ENCODE measurements around the gene CAMTA2.

Gene CAMTA2

DNA sequence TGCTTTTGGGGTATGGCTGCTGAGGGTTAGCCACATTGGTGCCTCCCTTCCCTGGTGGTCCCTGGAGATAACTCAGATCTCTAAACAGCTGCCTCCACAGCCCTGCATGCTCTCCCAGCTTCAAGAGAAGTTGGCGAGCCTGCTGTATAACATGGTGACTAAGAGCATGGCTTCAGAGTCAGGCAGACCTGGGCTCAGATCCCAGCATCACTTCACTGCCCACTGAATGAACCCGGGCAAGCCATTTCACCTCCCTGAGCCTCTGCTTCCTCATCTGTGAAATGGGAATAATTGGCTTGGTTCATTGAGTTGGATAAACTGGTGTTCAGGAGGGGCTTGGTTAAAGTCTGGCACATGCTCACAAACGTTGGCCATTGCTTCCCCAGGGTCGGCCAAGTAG, 26.9 kb upstream of the CAMTA2 start:
- Histone ChIP-seq H3K4me3 (ENCODE audit: low read length) (no peak overlapping the region), H3K4me1 (ENCODE audit: low read length) (no peaks in the 10 kb centered on the region), H3K27ac (ENCODE audit: low read length) (no peak overlapping the region), H3K36me3 (replicated peaks; ENCODE audit: insufficient read depth, low read length) (no peaks in the 10 kb centered on the region), H3K9me2 (replicated peaks; ENCODE audit: insufficient read depth, low read length) (no peaks in the 10 kb centered on the region), H3K9ac (ENCODE audit: low read length) (no peak overlapping the region), H3F3A (ENCODE audit: insufficient read depth, low read length) (no peaks in the 10 kb centered on the region), H3K27me3 (replicated peaks; ENCODE audit: insufficient read depth, low read length) (no peaks in the 10 kb centered on the region), H3K9me3 (replicated peaks; ENCODE audit: insufficient read depth, low read length) (no peaks in the 10 kb centered on the region), H3K4me2 (ENCODE audit: low read depth, low read length) (no peak overlapping the region), H2AFZ (ENCODE audit: low read length) (no peak overlapping the region), H3K79me2 (ENCODE audit: low read length) (no peaks in the 10 kb centered on the region), H4K20me1 (ENCODE audit: insufficient read depth, low read length) (no peaks in the 10 kb centered on the region)
- TF ChIP-seq CTCF (IDR thresholded peaks at IDR 0.05; ENCODE audit: low read length) (no peak), EZH2phosphoT487 (IDR thresholded peaks at IDR 0.05; ENCODE audit: low read length) (no peak), EZH2 (optimal IDR thresholded peaks at IDR 0.05; ENCODE audit: low read depth, low read length) (no peak)
- no peak for DNase-seq

GRCh38 chr17:5011928-5012327, 24.5 kb upstream of the CAMTA2 start:
- Histone ChIP-seq H3F3A (ENCODE audit: insufficient read depth, low read length) (no peaks in the 10 kb centered on the region), H4K20me1 (ENCODE audit: insufficient read depth, low read length) (no peaks in the 10 kb centered on the region), H3K9me2 (replicated peaks; ENCODE audit: insufficient read depth, low read length) (no peaks in the 10 kb centered on the region), H3K9ac (ENCODE audit: low read length) (no peak overlapping the region), H3K4me1 (ENCODE audit: low read length) (no peaks in the 10 kb centered on the region), H3K27ac (ENCODE audit: low read length) (no peak overlapping the region), H2AFZ (ENCODE audit: low read length) (no peak overlapping the region), H3K9me3 (replicated peaks; ENCODE audit: insufficient read depth, low read length) (no peaks in the 10 kb centered on the region), H3K27me3 (replicated peaks; ENCODE audit: insufficient read depth, low read length) (no peaks in the 10 kb centered on the region), H3K36me3 (replicated peaks; ENCODE audit: insufficient read depth, low read length) (no peaks in the 10 kb centered on the region), H3K4me2 (ENCODE audit: low read depth, low read length) (no peak overlapping the region), H3K4me3 (ENCODE audit: low read length) (no peak overlapping the region), H3K79me2 (ENCODE audit: low read length) (no peaks in the 10 kb centered on the region)
- TF ChIP-seq EZH2 (optimal IDR thresholded peaks at IDR 0.05; ENCODE audit: low read depth, low read length) (no peak), EZH2phosphoT487 (IDR thresholded peaks at IDR 0.05; ENCODE audit: low read length) (no peak), CTCF (IDR thresholded peaks at IDR 0.05; ENCODE audit: low read length) (no peak)
- no peak for DNase-seq

- Histone ChIP-seq H3K4me2 (ENCODE audit: low read depth, low read length) (no peak overlapping the region), H4K20me1 (ENCODE audit: insufficient read depth, low read length) (no peaks in the 10 kb centered on the region), H2AFZ (ENCODE audit: low read length) (no peak overlapping the region), H3K9ac (ENCODE audit: low read length) (no peak overlapping the region), H3K36me3 (replicated peaks; ENCODE audit: insufficient read depth, low read length) (no peaks in the 10 kb centered on the region), H3F3A (ENCODE audit: insufficient read depth, low read length) (no peaks in the 10 kb centered on the region), H3K27me3 (replicated peaks; ENCODE audit: insufficient read depth, low read length) (no peaks in the 10 kb centered on the region), H3K4me1 (ENCODE audit: low read length) (peaks cover 9% of the 10 kb centered on the region), H3K27ac (ENCODE audit: low read length) (no peak overlapping the region), H3K9me3 (replicated peaks; ENCODE audit: insufficient read depth, low read length) (no peaks in the 10 kb centered on the region), H3K79me2 (ENCODE audit: low read length) (peaks cover 11% of the 10 kb centered on the region), H3K4me3 (ENCODE audit: low read length) (no peak overlapping the region), H3K9me2 (replicated peaks; ENCODE audit: insufficient read depth, low read length) (no peaks in the 10 kb centered on the region)
- TF ChIP-seq CTCF (IDR thresholded peaks at IDR 0.05; ENCODE audit: low read length) (no peak), EZH2phosphoT487 (IDR thresholded peaks at IDR 0.05; ENCODE audit: low read length) (no peak), EZH2 (optimal IDR thresholded peaks at IDR 0.05; ENCODE audit: low read depth, low read length) (no peak)
- no peak for DNase-seq
Measured at GRCh38 chr17:5003214-5003867, 15.9 kb upstream of the CAMTA2 start.
